Endothelial cell of umbilical vein (primary cell): ENCODE measurements around the gene ZP4. TPM values are rescaled to one million over a fixed set of nuclear protein-coding genes. Genes with fewer than 3 reads are reported as not detected.

ENCODE experiments used
- BruUV-seq: library from RNA; stranded (reverse); fragments of 400-500 nt; replicated peaks from 2 replicates; lab custom pipeline; 2021; lab: Mats Ljungman, UMichigan
- CTCF ChIA-PET: fragments of 300-600, 350-600 bp; sonication (Branson Sonifier 250); formaldehyde crosslinking; loops from one replicate; lab custom pipeline; 2021; ENCODE audit warnings: antibody characterized with exemption, inconsistent platforms; lab: Charles Lee
- POLR2A ChIA-PET: fragments of 300-600, 350-600 bp; sonication (Branson Sonifier 250); formaldehyde crosslinking; loops from one replicate; lab custom pipeline; 2021; ENCODE audit warnings: antibody characterized with exemption, inconsistent platforms; lab: Charles Lee
- DNase-seq: peaks from one replicate; pipeline ENCODE4 v3.0.0-alpha.2; 2011; ENCODE audit warnings: low read depth, low spot score
- FAIRE-seq: peaks from 2 replicates; lab custom pipeline; 2011; peaks lifted over from hg19 to GRCh38; lab: Jason Lieb, UNC
- H2AFZ ChIP-seq: 2 replicates; pipeline ENCODE4 v1.6.0; 2012; ENCODE audit warnings: low read depth, low read length, control low read depth, inconsistent platforms
- H3K27ac ChIP-seq: 2 replicates; pipeline ENCODE4 v1.5.1; 2011; ENCODE audit warnings: low read depth, mild to moderate bottlenecking, control low read depth, low read length, moderate library complexity; ENCODE audit not compliant: insufficient read depth
- H3K27me3 ChIP-seq, 2 experiments: 2 replicates each; pipeline versions ENCODE4 v1.6.0 to v1.6.1; 2011; ENCODE audit warnings: low read length in 2 of 2, mixed read lengths in 1 of 2; ENCODE audit not compliant: control insufficient read depth in 2 of 2, insufficient read depth in 2 of 2
- H3K36me3 ChIP-seq, 2 experiments: 2 replicates in 1 of 2; 3 replicates in 1 of 2; pipeline ENCODE4 v1.5.1; 2011; ENCODE audit warnings: low read length in 2 of 2, mild to moderate bottlenecking in 1 of 2, moderate library complexity in 1 of 2; ENCODE audit not compliant: control insufficient read depth in 2 of 2, insufficient read depth in 2 of 2; ENCODE audit errors: extremely low read depth in 1 of 2
- H3K4me1 ChIP-seq: 3 replicates; pipeline ENCODE4 v1.5.1; 2011; ENCODE audit warnings: mild to moderate bottlenecking, low read length; ENCODE audit not compliant: control insufficient read depth, insufficient read depth; ENCODE audit errors: extremely low read depth
- H3K4me2 ChIP-seq: 2 replicates; pipeline ENCODE4 v1.6.1; 2011; ENCODE audit warnings: low read length, control low read depth, mixed read lengths; ENCODE audit not compliant: insufficient read depth
- H3K4me3 ChIP-seq, 3 experiments: fragments of 200-600 bp in 1 of 3; sonication (generic), shearing (Covaris generic) in 1 of 3; replicated peaks in 1 of 3; 2 replicates each; pipeline ENCODE4 v1.5.1; 2011 to 2016; ENCODE audit warnings: control low read depth in 3 of 3, low read length in 3 of 3, mild to moderate bottlenecking in 2 of 3, inconsistent platforms in 1 of 3, low read depth in 1 of 3, moderate library complexity in 1 of 3; ENCODE audit not compliant: insufficient read depth in 1 of 3
- H3K79me2 ChIP-seq: 2 replicates; pipeline ENCODE4 v1.6.0; 2012; ENCODE audit warnings: low read length, inconsistent platforms; ENCODE audit not compliant: control insufficient read depth, insufficient read depth
- H3K9ac ChIP-seq: replicated peaks from 2 replicates; pipeline ENCODE3; 2011; ENCODE audit warnings: low read length, control low read depth; ENCODE audit not compliant: insufficient read depth; ENCODE audit errors: extremely low read depth
- H3K9me1 ChIP-seq: replicated peaks from 3 replicates; pipeline ENCODE4 v1.6.0; 2011; ENCODE audit warnings: mild to moderate bottlenecking, low read length; ENCODE audit not compliant: control insufficient read depth, insufficient read depth; ENCODE audit errors: extremely low read depth
- H3K9me3 ChIP-seq: replicated peaks from 2 replicates; pipeline ENCODE4 v1.5.1; 2012; ENCODE audit warnings: low read length, inconsistent platforms; ENCODE audit not compliant: control insufficient read depth, insufficient read depth
- H4K20me1 ChIP-seq: replicated peaks from 2 replicates; pipeline ENCODE3; 2011; ENCODE audit warnings: mild to moderate bottlenecking, low read length; ENCODE audit not compliant: control insufficient read depth, insufficient read depth; ENCODE audit errors: extremely low read depth
- EZH2 ChIP-seq: IDR thresholded peaks from 2 replicates; pipeline ENCODE4 v1.6.1; 2012; ENCODE audit warnings: borderline replicate concordance, low read depth, mild to moderate bottlenecking, moderate library complexity, low read length, inconsistent platforms; ENCODE audit not compliant: severe bottlenecking
- FOS ChIP-seq: IDR thresholded peaks from 2 replicates; pipeline ENCODE4 v1.6.1; 2011; ENCODE audit warnings: mild to moderate bottlenecking, low read length, moderate library complexity, borderline replicate concordance; ENCODE audit not compliant: insufficient read depth
- GATA2 ChIP-seq: IDR thresholded peaks from 2 replicates; pipeline ENCODE4 v1.7.0; 2011; ENCODE audit warnings: low read depth, mild to moderate bottlenecking, moderate library complexity, mixed read lengths, low read length; ENCODE audit not compliant: insufficient read length, insufficient read depth
- JUN ChIP-seq: IDR thresholded peaks from 2 replicates; pipeline ENCODE4 v1.6.1; 2011; ENCODE audit warnings: borderline replicate concordance, low read depth; ENCODE audit not compliant: insufficient read length, insufficient read depth
- MYC ChIP-seq: IDR thresholded peaks from one replicate; pipeline ENCODE4 v1.6.1; 2011; ENCODE audit warnings: mild to moderate bottlenecking, low read depth, low read length
- POLR2A ChIP-seq: IDR thresholded peaks from 2 replicates; pipeline ENCODE4 v1.6.1; 2012; ENCODE audit warnings: low read depth, mild to moderate bottlenecking, control low read depth, low read length
- POLR2AphosphoS5 ChIP-seq: IDR thresholded peaks from 2 replicates; pipeline ENCODE4 v1.6.1; 2012; ENCODE audit warnings: low read depth, mild to moderate bottlenecking, control low read depth, low read length, moderate library complexity; ENCODE audit not compliant: insufficient read depth
- dilution Hi-C: fragments of 300-500 bp; cut with MboI; formaldehyde crosslinking; loops from one replicate; pipeline ENCODE4 v1.15.0; 2019; ENCODE audit warnings: low sequenced_read_pairs; ENCODE audit not compliant: extremely low pct_ligation_motif_present
- intact Hi-C: fragments of 100-400 bp; cut with micrococcal nuclease; formaldehyde crosslinking; loops from one replicate; pipeline ENCODE4 v1.10.0; 2022
- polyA plus RNA-seq, 4 experiments: library from polyadenylated mRNA; depleted of rRNA in 3 of 4; stranded (reverse) in 3 of 4; unstranded in 1 of 4; fragments of >200 nt; gene quantifications; 2 replicates each; pipeline versions ENCODE4 v1.2.1 to v1.2.3, GENCODE V29; 2011 to 2012; ENCODE audit warnings: missing spikeins in 1 of 4
- total RNA-seq: library from RNA; stranded (reverse); gene quantifications from 2 replicates; pipeline ENCODE4 v1.2.3, GENCODE V29; 2021
- TF ChIP-seq, protein P1 (sequence below): IDR thresholded peaks from 2 replicates; pipeline ENCODE4 v1.6.1; 2011; ENCODE audit not compliant: insufficient read depth, insufficient read length
- TF ChIP-seq, protein P2 (sequence below), 2 donors: IDR thresholded peaks; 1 replicate in 1 of 2; 2 replicates in 1 of 2; pipeline ENCODE4 v1.5.1; 2011; ENCODE audit warnings: low read length in 2 of 2, mild to moderate bottlenecking in 2 of 2, moderate library complexity in 2 of 2, control low read depth in 1 of 2, inconsistent platforms in 1 of 2, low read depth in 1 of 2; ENCODE audit not compliant: insufficient read depth in 1 of 2; ENCODE audit errors: extremely low read depth in 1 of 2

ZP4 gene
- total and polyA plus RNA-seq, 2 donors (not counting 3 experiments of a cell fraction or from before 2014, with no cell fraction given) = not detected

DNA sequence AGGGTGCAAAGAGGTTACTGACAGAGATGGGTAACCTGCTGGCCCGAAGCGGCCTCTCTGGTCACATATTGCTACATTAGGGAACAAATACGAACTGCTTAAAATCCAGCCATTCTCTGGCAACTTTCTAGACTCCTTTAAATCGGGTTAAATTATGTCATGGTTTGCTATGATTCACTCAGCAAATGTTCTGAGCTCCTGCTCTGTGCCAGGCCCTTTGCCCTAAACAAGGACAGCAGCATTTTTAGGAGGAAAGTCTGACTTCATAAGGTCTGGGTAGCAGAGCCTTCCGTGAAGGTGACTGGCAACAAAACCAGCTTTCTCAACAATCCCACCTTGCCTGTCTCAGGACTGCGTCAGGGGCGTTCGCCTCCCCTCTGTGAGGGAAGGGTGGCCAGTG is 15.4 kb downstream of the ZP4 start:
- FAIRE-seq (no peak), DNase-seq (no peak)
- Histone ChIP-seq H3K9me1 (no peaks in the 10 kb centered on the region), H3K27me3 (no peaks in the 10 kb centered on the region), H3K4me2 (no peak overlapping the region), H3K79me2 (no peaks in the 10 kb centered on the region), H3K27ac (no peak overlapping the region), H3K4me3 (no peak overlapping the region), H3K9ac (no peak overlapping the region), H3K36me3 (no peaks in the 10 kb centered on the region), H4K20me1 (no peaks in the 10 kb centered on the region), H2AFZ (no peak overlapping the region), H3K4me1 (no peaks in the 10 kb centered on the region), H3K9me3 (no peaks in the 10 kb centered on the region)
- POLR2A ChIA-PET = no interaction called here
- CTCF ChIA-PET = no interaction called here
- BruUV-seq = no TSS peak
- TF ChIP-seq, protein P1, sequence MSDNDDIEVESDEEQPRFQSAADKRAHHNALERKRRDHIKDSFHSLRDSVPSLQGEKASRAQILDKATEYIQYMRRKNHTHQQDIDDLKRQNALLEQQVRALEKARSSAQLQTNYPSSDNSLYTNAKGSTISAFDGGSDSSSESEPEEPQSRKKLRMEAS = no peak
- TF ChIP-seq, protein P2, sequence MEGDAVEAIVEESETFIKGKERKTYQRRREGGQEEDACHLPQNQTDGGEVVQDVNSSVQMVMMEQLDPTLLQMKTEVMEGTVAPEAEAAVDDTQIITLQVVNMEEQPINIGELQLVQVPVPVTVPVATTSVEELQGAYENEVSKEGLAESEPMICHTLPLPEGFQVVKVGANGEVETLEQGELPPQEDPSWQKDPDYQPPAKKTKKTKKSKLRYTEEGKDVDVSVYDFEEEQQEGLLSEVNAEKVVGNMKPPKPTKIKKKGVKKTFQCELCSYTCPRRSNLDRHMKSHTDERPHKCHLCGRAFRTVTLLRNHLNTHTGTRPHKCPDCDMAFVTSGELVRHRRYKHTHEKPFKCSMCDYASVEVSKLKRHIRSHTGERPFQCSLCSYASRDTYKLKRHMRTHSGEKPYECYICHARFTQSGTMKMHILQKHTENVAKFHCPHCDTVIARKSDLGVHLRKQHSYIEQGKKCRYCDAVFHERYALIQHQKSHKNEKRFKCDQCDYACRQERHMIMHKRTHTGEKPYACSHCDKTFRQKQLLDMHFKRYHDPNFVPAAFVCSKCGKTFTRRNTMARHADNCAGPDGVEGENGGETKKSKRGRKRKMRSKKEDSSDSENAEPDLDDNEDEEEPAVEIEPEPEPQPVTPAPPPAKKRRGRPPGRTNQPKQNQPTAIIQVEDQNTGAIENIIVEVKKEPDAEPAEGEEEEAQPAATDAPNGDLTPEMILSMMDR (IDR thresholded peaks at IDR 0.05; ENCODE audit: extremely low read depth in 1 of 2, insufficient read depth in 1 of 2, low read depth in 1 of 2, low read length in 2 of 2) = no peak
- TF ChIP-seq GATA2 = no peak
- no peak for TF ChIP-seq JUN
- TF ChIP-seq POLR2AphosphoS5 = no peak
- TF ChIP-seq FOS = no peak
- no peak for TF ChIP-seq MYC
- TF ChIP-seq POLR2A = no peak
- no peak for TF ChIP-seq EZH2
- dilution Hi-C loops = no loop called here
- intact Hi-C loops = no loop called here
